Neutrophil (primary cell): ENCODE results near the gene ITGA1.

Experiments used
- H3K27ac ChIP-seq: fragments of 200-600 bp; sonication (generic); 2 replicates; pipeline ENCODE4 v1.5.1; 2016; ENCODE audit warnings: mild to moderate bottlenecking, moderate library complexity
- H3K27me3 ChIP-seq: fragments of 200-600 bp; sonication (generic); 2 replicates; pipeline ENCODE4 v1.6.0; 2016; ENCODE audit warnings: mild to moderate bottlenecking
- H3K36me3 ChIP-seq: fragments of 200-600 bp; sonication (generic); 2 replicates; pipeline ENCODE4 v1.5.1; 2017
- H3K4me1 ChIP-seq, 2 experiments: fragments of 200-600 bp in 1 of 2; sonication (generic) in 1 of 2; 1 replicate in 1 of 2; 2 replicates in 1 of 2; pipeline versions ENCODE4 v1.5.1 to v1.6.1; 2013 to 2016; ENCODE audit warnings: low read depth in 1 of 2, low read length in 1 of 2, mild to moderate bottlenecking in 1 of 2, moderate library complexity in 1 of 2; ENCODE audit not compliant: control insufficient read depth in 1 of 2, insufficient read depth in 1 of 2
- H3K4me3 ChIP-seq, 2 experiments: fragments of 200-600 bp in 1 of 2; sonication (generic) in 1 of 2; 1 replicate in 1 of 2; 2 replicates in 1 of 2; pipeline ENCODE4 v1.5.1; 2013 to 2016; ENCODE audit warnings: low read depth in 1 of 2, low read length in 1 of 2, mild to moderate bottlenecking in 1 of 2, moderate library complexity in 1 of 2
- H3K9me3 ChIP-seq: fragments of 200-600 bp; sonication (generic); 2 replicates; pipeline ENCODE4 v1.5.1; 2016
- CTCF ChIP-seq: fragments of 200-600 bp; sonication (generic); IDR thresholded peaks from 2 replicates; pipeline ENCODE4 v1.5.1; 2016; ENCODE audit warnings: antibody characterized with exemption

The ITGA1 gene

DNA sequence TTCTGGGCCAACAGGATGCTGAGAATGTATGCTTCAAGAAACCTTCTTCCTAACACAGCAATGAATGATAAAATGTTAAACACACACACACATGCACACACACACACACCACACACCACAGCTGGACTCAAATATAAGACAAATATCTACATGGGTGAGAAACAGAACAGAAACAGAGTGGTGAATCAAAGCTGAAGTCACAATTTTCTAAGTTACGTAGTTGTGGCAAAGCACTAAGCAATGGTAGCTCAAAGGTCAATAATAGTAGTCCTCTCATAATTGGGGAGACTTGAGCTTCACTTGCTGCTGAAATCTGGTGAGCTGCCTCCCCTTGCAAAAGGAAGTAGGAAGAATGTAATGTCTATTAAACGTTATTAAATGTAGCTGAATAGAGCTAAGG, 33.7 kb upstream of the ITGA1 start:
- Histone ChIP-seq H3K4me1 (peaks cover 6 to 8% of the 10 kb centered on the region in 2 experiments), H3K27ac (no peak overlapping the region), H3K9me3 (no peaks in the 10 kb centered on the region), H3K27me3 (no peaks in the 10 kb centered on the region), H3K4me3 (no peak overlapping the region), H3K36me3 (no peaks in the 10 kb centered on the region)
- no peak for TF ChIP-seq CTCF

GRCh38 chr5:52757527-52757926, 30.2 kb upstream of the ITGA1 start:
- Histone ChIP-seq H3K4me1 (peaks cover 7 to 9% of the 10 kb centered on the region in 2 experiments), H3K36me3 (no peaks in the 10 kb centered on the region), H3K9me3 (no peaks in the 10 kb centered on the region), H3K4me3 (no peak overlapping the region), H3K27me3 (no peaks in the 10 kb centered on the region), H3K27ac (no peak overlapping the region)
- no peak for TF ChIP-seq CTCF

GRCh38 chr5:52758014-52758413, 29.7 kb upstream of the ITGA1 start:
- peaks cover 7 to 9% of the 10 kb centered on the region in 2 experiments for H3K4me1 ChIP-seq
- no peaks in the 10 kb centered on the region for H3K27me3 ChIP-seq
- H3K36me3 ChIP-seq: no peaks in the 10 kb centered on the region
- no peak overlapping the region for H3K27ac ChIP-seq
- no peaks in the 10 kb centered on the region for H3K9me3 ChIP-seq
- H3K4me3 ChIP-seq: no peak overlapping the region
- no peak for TF ChIP-seq CTCF

- TF ChIP-seq CTCF: no peak
- Histone ChIP-seq H3K27ac (no peak overlapping the region), H3K36me3 (no peaks in the 10 kb centered on the region)
Measured at GRCh38 chr5:52759331-52759730, 28.4 kb upstream of the ITGA1 start.

GRCh38 chr5:52760695-52761366, 26.9 kb upstream of the ITGA1 start:
- Histone ChIP-seq H3K27me3 (no peaks in the 10 kb centered on the region), H3K9me3 (no peaks in the 10 kb centered on the region), H3K27ac (no peak overlapping the region), H3K36me3 (no peaks in the 10 kb centered on the region), H3K4me3 (no peak overlapping the region), H3K4me1 (peaks cover 7 to 9% of the 10 kb centered on the region in 2 experiments)
- no peak for TF ChIP-seq CTCF

More at GRCh38 chr5:52759331-52759730, 28.4 kb upstream of the ITGA1 start:
- Histone ChIP-seq H3K4me3 (no peak overlapping the region), H3K9me3 (no peaks in the 10 kb centered on the region), H3K4me1 (peaks cover 7 to 9% of the 10 kb centered on the region in 2 experiments), H3K27me3 (no peaks in the 10 kb centered on the region)
